Tibial nerve (tissue), 4 donors: Measurements from ENCODE around the gene MARVELD2. TPM values are rescaled to one million over a fixed set of nuclear protein-coding genes. Genes with fewer than 3 reads are reported as not detected.
"Not testable (repeated sequence)": the region's sequence is repeated elsewhere in the genome, so short reads cannot be mapped to it uniquely, and the experiment has no call there.

Experiments used
- DNase-seq, 2 donors: peaks; one replicate each; pipeline ENCODE4 v3.0.0-alpha.2; 2019; ENCODE audit warnings: low spot score in 2 of 2
- H3K27ac ChIP-seq, 4 donors: fragments of 200-600 bp; sonication (generic) in 3 of 4; one replicate each; pipeline ENCODE4 v1.5.1; 2017 to 2019; ENCODE audit warnings: mild to moderate bottlenecking in 1 of 4
- H3K27me3 ChIP-seq, 2 donors: fragments of 200-600 bp; sonication (generic) in 1 of 2; one replicate each; pipeline versions ENCODE4 v1.5.1 to v1.6.0; 2017 to 2019
- H3K36me3 ChIP-seq, 3 donors: fragments of 200-600 bp; sonication (generic); one replicate each; pipeline ENCODE4 v1.5.1; 2018 to 2019
- H3K4me1 ChIP-seq, 4 donors: fragments of 200-600 bp; sonication (generic) in 3 of 4; one replicate each; pipeline ENCODE4 v1.5.1; 2017 to 2019
- H3K4me3 ChIP-seq, 4 donors: fragments of 200-600 bp; sonication (generic) in 3 of 4; one replicate each; pipeline ENCODE4 v1.5.1; 2017 to 2019; ENCODE audit warnings: mild to moderate bottlenecking in 1 of 4, moderate library complexity in 1 of 4
- H3K9me3 ChIP-seq, 4 donors: fragments of 200-600 bp; sonication (generic) in 3 of 4; one replicate each; pipeline ENCODE4 v1.5.1; 2017 to 2019
- CTCF ChIP-seq, 5 experiments: fragments of 200-600 bp in 3 of 5; fragments of 450-650 bp in 2 of 5; sonication (generic) in 3 of 5; IDR thresholded peaks; one replicate each; pipeline ENCODE4 v1.5.1; 2016 to 2019; ENCODE audit warnings: antibody characterized with exemption in 5 of 5, mild to moderate bottlenecking in 3 of 5, moderate library complexity in 2 of 5
- EP300 ChIP-seq, 2 donors: sonication (generic); formaldehyde crosslinking; IDR thresholded peaks; one replicate each; pipeline ENCODE4 v1.6.1; 2017; ENCODE audit warnings: antibody characterized with exemption in 2 of 2, mild to moderate bottlenecking in 1 of 2
- POLR2A ChIP-seq, 2 donors: fragments of 450-650 bp; IDR thresholded peaks; one replicate each; pipeline ENCODE4 v1.6.1; 2017; ENCODE audit warnings: antibody characterized with exemption in 2 of 2, mild to moderate bottlenecking in 2 of 2, moderate library complexity in 2 of 2
- WGBS, 2 donors: methylation state at CpG; one replicate each; pipeline ENCODE4 v1.1.5; 2018; 5-methylcytosine and 5-hydroxymethylcytosine counted together
- total RNA-seq, 4 donors: library from RNA; depleted of rRNA; stranded (reverse); fragments of >200 nt; gene quantifications; one replicate each; pipeline ENCODE4 v1.1.0, GENCODE V29; 2016

Gene MARVELD2
- total RNA-seq, 4 donors from 2014 or later = 0.59 to 1.3 (median 1.0) TPM

GRCh38 chr5:69451941-69452647, 37.2 kb downstream of the MARVELD2 start:
- Histone ChIP-seq H3K27ac (no peak overlapping the region), H3K4me3 (no peak overlapping the region), H3K9me3 (no peaks in the 10 kb centered on the region), H3K27me3 (no peaks in the 10 kb centered on the region), H3K36me3 (no peaks in the 10 kb centered on the region), H3K4me1 (no peaks in the 10 kb centered on the region)
- no peak for DNase-seq
- no peak for TF ChIP-seq EP300 (IDR thresholded peaks at IDR 0.05)
- no peak for TF ChIP-seq CTCF (IDR thresholded peaks at IDR 0.05)
- no peak for TF ChIP-seq POLR2A (IDR thresholded peaks at IDR 0.05)
- WGBS, 2 donors = 82 to 85% methylated on average over 4 of the region's 4 CpGs

- peak overlapping the region in 1 of 4 donors; percentile 40 for H3K27ac ChIP-seq
- not testable (repeated sequence) for H3K36me3 ChIP-seq, H3K4me1 ChIP-seq, H3K4me3 ChIP-seq, H3K9me3 ChIP-seq, H3K27me3 ChIP-seq, DNase-seq
- 83 to 92% methylated on average over 3 of the region's 3 CpGs for WGBS, 2 donors
These were observed 38.6 kb downstream of the MARVELD2 start for GRCh38 chr5:69453487-69453886.

GRCh38 chr5:69454460-69455249, 39.7 kb downstream of the MARVELD2 start:
- Histone ChIP-seq H3K4me1 (no peaks in the 10 kb centered on the region), H3K36me3 (no peaks in the 10 kb centered on the region), H3K27me3 (no peaks in the 10 kb centered on the region), H3K27ac (no peak overlapping the region), H3K4me3 (no peak overlapping the region), H3K9me3 (no peaks in the 10 kb centered on the region)
- WGBS, 2 donors = 68 to 71% methylated on average over 8 of the region's 8 CpGs
- TF ChIP-seq CTCF (IDR thresholded peaks at IDR 0.05) (no peak), POLR2A (IDR thresholded peaks at IDR 0.05) (no peak), EP300 (IDR thresholded peaks at IDR 0.05) (no peak)
- DNase-seq = no peak

- 85 to 91% methylated on average over 7 of the region's 7 CpGs for WGBS, 2 donors
- not testable (repeated sequence) for H3K4me3 ChIP-seq, H3K4me1 ChIP-seq, H3K27me3 ChIP-seq, H3K9me3 ChIP-seq, H3K27ac ChIP-seq, DNase-seq, H3K36me3 ChIP-seq
These were observed 40.6 kb downstream of the MARVELD2 start for GRCh38 chr5:69455428-69455988.

- no peak for DNase-seq
- Histone ChIP-seq H3K36me3 (no peaks in the 10 kb centered on the region), H3K27me3 (no peaks in the 10 kb centered on the region), H3K27ac (no peak overlapping the region), H3K9me3 (no peaks in the 10 kb centered on the region), H3K4me3 (no peak overlapping the region), H3K4me1 (no peaks in the 10 kb centered on the region)
- TF ChIP-seq POLR2A (IDR thresholded peaks at IDR 0.05) (no peak), EP300 (IDR thresholded peaks at IDR 0.05) (no peak), CTCF (IDR thresholded peaks at IDR 0.05) (no peak)
- 94 to 97% methylated on average over 1 of the region's 1 CpG for WGBS, 2 donors
These were observed 47.3 kb downstream of the MARVELD2 start for GRCh38 chr5:69462170-69462569.

- not testable (repeated sequence) for H3K9me3 ChIP-seq, H3K27ac ChIP-seq
- 89 to 93% methylated on average over 3 of the region's 3 CpGs for WGBS, 2 donors
These were observed 51.5 kb downstream of the MARVELD2 start for GRCh38 chr5:69466375-69466774.

More at GRCh38 chr5:69466375-69466774, 51.5 kb downstream of the MARVELD2 start:
- not testable (repeated sequence) for H3K4me3 ChIP-seq, H3K36me3 ChIP-seq, DNase-seq, H3K4me1 ChIP-seq, H3K27me3 ChIP-seq
